Breast epithelium (tissue), 3 donors: ENCODE data around the gene SCAANT1.

ENCODE experiments used
- POLR2A ChIP-seq: fragments of 450-650 bp; IDR thresholded peaks from one replicate; pipeline ENCODE4 v1.6.1; 2016; ENCODE audit warnings: antibody characterized with exemption, mild to moderate bottlenecking, moderate library complexity
- POLR2AphosphoS5 ChIP-seq, 3 donors: sonication (generic); formaldehyde crosslinking; IDR thresholded peaks; one replicate each; pipeline ENCODE4 v1.6.1; 2017; ENCODE audit warnings: antibody characterized with exemption in 3 of 3
- TF ChIP-seq, protein P1 (sequence below), 3 donors: fragments of 450-650 bp; IDR thresholded peaks; one replicate each; pipeline ENCODE4 v1.5.1; 2016 to 2017; ENCODE audit warnings: antibody characterized with exemption in 3 of 3, mild to moderate bottlenecking in 3 of 3, moderate library complexity in 3 of 3

DNA sequence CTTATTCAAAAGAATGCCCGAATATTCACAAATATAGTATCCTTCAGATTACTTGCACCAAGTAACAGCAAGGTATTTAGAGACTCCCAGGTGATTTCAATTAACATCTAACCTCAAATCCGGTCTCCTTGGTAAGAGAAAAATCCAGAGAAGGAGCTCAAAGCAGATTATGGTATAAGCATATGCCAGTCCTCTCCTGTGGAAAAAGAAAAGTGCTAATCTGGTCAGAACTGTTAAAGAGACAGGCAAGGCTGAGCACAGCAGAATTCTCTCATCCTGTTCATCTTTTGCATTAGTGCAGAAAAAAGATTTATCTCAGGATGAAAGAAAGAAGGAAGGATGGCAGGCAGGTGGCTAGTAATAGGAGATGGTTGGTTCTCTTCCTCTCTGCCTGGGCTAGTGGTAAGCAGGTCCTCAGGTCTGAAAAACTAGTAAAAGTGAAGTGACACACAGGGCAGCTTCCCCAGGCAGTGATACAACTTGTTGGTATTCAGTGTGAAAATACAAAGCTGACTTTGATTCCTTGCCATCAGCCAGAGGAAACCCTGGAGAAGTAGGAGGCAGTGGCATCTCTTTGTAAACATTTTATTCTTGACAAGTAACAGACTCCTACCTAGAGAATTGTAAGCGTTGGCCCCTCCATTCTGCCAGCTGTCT lies 34.3 kb downstream of the SCAANT1 start:
- TF ChIP-seq POLR2AphosphoS5 (IDR thresholded peaks at IDR 0.05) (no peak), POLR2A (no peak)
- TF ChIP-seq, protein P1, sequence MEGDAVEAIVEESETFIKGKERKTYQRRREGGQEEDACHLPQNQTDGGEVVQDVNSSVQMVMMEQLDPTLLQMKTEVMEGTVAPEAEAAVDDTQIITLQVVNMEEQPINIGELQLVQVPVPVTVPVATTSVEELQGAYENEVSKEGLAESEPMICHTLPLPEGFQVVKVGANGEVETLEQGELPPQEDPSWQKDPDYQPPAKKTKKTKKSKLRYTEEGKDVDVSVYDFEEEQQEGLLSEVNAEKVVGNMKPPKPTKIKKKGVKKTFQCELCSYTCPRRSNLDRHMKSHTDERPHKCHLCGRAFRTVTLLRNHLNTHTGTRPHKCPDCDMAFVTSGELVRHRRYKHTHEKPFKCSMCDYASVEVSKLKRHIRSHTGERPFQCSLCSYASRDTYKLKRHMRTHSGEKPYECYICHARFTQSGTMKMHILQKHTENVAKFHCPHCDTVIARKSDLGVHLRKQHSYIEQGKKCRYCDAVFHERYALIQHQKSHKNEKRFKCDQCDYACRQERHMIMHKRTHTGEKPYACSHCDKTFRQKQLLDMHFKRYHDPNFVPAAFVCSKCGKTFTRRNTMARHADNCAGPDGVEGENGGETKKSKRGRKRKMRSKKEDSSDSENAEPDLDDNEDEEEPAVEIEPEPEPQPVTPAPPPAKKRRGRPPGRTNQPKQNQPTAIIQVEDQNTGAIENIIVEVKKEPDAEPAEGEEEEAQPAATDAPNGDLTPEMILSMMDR (IDR thresholded peaks at IDR 0.05), result no peak
